GM18498 (cell line): ENCODE results near the gene GPT2.
A peak's percentile ranks its signal among the peaks of the same experiment; 100 is the strongest.

Experiments used
- ATAC-seq: cut with Tn5 transposase; IDR thresholded peaks from one replicate; pipeline ENCODE4 v1.9.1; 2021; ENCODE audit warnings: mild to moderate bottlenecking, moderate library complexity; ENCODE audit not compliant: unreplicated experiment

Gene GPT2

DNA sequence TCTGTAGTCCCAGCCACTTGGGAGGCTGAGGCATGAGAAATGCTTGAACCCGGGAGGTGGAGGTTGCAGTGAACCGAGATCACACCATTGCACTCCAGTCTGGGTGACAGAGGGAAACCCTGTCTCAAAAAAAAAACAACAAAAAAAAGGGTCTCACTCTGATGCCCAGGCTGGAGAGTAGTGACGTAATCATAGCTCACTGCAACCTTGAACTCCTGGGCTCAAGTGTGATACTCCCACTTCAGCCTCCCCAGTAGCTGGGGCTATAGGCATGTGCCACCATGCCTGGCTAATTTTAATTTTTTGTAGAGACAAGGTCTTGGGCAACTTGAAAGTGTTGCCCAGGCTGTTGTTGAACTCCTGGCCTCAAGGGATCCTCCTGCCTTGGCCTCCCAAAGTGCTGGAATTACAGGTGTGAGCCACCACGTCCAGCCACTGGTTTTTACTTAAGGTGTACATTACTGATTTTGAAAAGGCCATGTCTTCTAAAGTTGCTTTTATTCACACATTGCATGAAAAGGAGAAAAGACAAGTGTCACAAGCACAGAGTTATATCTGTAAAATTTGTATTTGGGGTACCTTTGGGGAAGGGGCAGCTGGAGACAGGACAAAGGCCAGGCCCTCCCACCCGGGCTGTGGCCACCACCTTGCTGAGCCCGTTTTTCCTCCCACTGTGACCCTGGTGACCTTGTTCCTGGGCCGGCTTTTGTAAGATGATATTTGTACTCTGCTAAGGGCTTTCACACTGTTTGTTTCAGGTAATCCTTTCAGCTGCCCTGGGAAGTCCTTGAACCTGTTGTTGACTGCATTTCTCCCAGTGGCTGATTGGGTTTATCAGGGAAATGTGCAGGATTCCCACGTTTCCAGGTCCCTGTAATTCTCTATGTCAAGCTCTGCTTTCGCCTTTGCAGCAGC is 11.5 kb downstream of the GPT2 start:
- ATAC-seq: no peak

DNA sequence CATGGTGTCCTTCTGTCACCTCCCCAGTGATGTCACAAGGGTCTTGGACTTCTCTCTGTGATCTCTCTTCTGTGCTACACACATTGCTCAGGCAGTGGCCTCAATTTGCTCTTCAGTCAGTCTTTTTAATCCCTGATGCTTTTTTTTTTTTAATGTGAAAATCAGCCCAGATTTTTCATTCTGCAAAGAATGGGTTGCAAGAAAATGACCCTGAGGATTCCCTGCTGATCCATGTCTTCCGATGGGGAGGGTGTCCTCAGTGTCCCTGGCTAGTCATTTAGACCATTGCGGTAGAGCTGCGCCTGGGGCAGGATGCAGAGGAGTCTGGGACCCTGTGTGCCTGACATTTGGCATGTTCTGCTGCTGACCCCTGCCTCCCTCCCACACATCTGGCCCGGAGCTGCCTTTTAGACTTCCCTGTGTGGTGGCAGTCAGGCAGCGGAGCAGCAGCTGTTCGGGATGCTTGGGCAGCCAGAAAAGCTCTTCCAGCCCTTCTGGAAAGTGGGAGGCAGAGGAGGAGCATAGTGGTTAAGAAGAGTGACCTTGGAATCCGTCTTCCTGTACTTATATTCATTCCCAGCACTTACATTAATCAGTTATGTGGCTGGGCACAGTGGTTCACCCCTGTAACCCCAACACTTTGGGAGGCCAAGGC is 12.3 kb downstream of the GPT2 start:
- no peak for ATAC-seq

GRCh38 chr16:46897471-46897870 is 13.3 kb downstream of the GPT2 start:
- no peak for ATAC-seq

GRCh38 chr16:46898006-46898405 is 13.8 kb downstream of the GPT2 start:
- no peak for ATAC-seq

- ATAC-seq: no peak
Measured at GRCh38 chr16:46899443-46900143, 15.4 kb downstream of the GPT2 start.

GRCh38 chr16:46900455-46901235 is 16.5 kb downstream of the GPT2 start:
- ATAC-seq: no peak

DNA sequence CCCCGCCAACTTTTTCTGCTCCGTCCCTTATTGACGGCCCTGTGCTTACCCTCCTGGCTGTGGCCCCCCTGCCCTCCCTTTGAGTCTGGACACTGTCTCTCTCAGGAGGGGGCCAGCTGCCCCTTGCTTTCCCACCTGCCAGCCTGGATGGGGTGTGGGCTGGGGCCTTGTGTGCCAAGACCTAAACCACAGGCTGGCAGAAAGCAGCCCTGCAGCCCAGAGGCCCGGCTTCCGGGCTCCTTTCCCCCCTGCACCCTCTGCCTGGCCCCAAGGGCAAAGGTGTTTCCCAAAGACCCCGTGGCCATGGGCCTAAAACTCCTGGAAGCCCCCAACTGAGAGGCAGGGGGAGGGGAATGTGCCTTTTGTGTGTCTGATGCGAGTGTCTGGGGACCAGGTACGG is 17.5 kb downstream of the GPT2 start:
- ATAC-seq: no peak

GRCh38 chr16:46903255-46903905 is 19.2 kb downstream of the GPT2 start:
- ATAC-seq: no peak

DNA sequence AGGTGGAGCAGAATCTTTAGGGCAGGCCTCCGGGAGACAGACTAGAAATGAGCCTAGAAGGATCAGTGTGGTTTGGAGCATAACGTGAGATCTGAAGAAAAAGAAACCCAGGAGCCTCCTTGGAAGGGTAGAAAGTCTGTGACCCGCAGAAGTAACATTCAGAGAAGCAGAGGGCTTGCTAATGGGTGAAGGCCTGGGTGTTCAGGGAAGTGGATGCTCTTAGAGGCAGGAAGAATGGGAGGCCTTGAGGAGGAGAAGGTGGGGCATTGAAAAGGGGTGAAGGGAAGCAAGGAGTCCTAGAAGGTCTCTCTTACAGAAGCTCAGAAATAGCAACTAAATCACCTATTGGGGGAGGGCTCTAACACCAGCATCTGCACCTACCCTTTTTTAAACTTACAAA is 20.3 kb downstream of the GPT2 start:
- ATAC-seq: no peak

GRCh38 chr16:46906360-46907060 is 22.3 kb downstream of the GPT2 start:
- no peak for ATAC-seq

- no peak for ATAC-seq
Measured at GRCh38 chr16:46907061-46907774, 23.1 kb downstream of the GPT2 start.

DNA sequence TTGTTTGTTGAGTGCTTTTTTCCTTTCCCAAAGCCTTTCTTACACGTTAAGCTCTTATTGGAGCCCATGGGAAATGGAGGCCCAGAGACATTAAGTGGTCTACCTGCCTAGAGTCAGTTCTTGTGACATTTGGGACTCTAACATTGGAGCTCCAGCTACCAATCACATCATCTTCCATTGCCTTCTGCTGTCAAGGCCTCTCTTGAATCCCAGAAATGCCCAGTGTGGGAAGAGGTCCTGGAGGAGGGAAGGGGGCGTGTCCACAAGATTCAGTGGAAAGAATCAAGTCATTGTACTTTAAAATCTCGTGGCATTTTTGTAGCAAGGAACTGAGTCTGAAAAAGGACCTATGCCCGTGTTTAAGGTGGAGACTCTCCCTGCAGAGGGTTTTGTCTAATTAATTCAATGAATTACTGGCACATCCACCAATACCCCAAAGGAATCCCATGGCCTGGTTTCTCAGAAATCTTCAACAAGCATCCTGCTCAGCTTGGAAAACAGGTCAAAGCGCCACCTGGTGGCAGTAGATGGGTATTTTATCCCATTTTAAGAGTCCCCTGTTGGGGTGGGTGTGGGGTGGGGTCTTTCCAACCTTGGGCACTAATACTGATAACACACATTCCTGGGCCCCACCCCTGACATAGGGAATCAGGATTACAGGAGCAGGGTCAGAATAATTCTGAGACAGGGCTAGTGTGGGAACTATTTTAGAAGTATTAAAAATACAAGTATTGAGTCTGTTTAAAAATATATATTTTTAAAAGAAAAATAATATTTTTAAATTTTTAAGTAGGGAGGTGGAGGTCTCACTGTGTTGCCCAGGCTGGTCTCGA is 24.6 kb downstream of the GPT2 start:
- ATAC-seq: no peak

- peak; percentile 76 for ATAC-seq
Measured at GRCh38 chr16:46911038-46911437, 26.9 kb downstream of the GPT2 start.

DNA sequence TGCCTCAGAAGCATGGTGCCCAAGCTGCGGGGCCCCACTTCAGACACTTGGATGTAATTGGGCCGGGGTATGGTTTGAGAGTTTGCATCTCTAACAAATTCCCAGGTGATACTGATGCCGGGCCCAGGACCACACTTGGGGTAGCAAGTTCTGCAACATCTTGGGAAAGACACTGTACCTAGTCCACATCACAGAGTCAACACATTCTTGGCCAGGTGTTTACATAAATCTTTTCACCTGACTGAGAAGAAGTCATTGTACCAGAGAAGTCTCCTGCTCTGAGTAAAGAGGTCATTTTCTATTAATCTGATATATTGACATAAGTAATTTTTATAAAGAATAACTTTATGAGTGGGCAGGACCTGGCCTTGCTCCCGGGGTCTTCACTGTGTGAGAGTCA is 27.5 kb downstream of the GPT2 start:
- ATAC-seq: no peak

DNA sequence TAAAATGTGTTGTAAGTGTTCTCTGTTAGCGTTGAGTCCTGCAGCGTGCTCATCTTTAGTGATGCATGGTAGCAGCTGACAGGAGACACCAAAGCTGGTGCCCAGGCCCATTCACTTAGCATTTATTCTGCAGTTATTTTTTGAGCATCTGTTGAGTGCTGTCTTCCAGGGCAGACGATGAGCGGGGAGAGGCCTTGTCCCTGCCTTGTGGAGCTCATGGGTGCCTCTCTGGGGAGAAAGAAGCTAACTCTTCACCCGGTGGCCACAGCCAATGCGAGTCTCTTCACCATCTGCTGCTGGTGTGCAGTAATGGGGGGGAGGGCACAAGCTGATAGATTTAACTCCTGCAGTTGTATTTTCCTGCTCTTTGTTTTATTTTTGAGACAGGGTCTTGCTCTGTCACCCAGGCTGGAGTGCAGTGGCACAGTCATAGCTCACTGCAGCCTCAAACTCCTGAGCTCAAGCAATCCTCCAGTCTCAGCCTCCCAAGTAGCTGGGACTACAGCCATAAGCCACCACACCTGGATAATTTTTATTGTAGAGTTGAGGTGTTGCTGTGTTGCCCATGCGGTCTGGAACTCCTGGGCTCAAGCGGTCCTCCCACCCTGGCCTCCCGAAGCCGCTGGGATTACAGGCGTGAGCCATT is 30.5 kb downstream of the GPT2 start:
- ATAC-seq: no peak

- no peak for ATAC-seq
Measured at GRCh38 chr16:46915483-46916025, 31.4 kb downstream of the GPT2 start.

- no peak for ATAC-seq
Measured at GRCh38 chr16:46916980-46917379, 32.8 kb downstream of the GPT2 start.

GRCh38 chr16:46918400-46918799 is 34.2 kb downstream of the GPT2 start:
- ATAC-seq: no peak
